H1 (cell line): ENCODE data around the gene FES.

ENCODE experiments used
- POLR2AphosphoS5 ChIP-seq: IDR thresholded peaks from 2 replicates; pipeline ENCODE4 v1.6.1; 2011; ENCODE audit warnings: low read depth, low read length
- RAD21 ChIP-seq, 2 experiments: IDR thresholded peaks in 1 of 2; conservative IDR thresholded peaks in 1 of 2; 2 replicates each; pipeline ENCODE4 v1.6.1; 2011; ENCODE audit warnings: low read depth in 2 of 2, low read length in 2 of 2, improper control_type of control experiment in 1 of 2, inconsistent platforms in 1 of 2, mild to moderate bottlenecking in 1 of 2, moderate library complexity in 1 of 2
- TF ChIP-seq, protein P1 (sequence below), 3 experiments: IDR thresholded peaks; 1 replicate in 2 of 3; 2 replicates in 1 of 3; pipeline versions ENCODE4 v1.5.1 to v1.6.1; 2011; ENCODE audit warnings: low read length in 3 of 3, mild to moderate bottlenecking in 3 of 3, inconsistent platforms in 2 of 3, low read depth in 1 of 3, moderate library complexity in 1 of 3; ENCODE audit not compliant: insufficient read depth in 1 of 3; ENCODE audit errors: control extremely low read depth in 1 of 3

DNA sequence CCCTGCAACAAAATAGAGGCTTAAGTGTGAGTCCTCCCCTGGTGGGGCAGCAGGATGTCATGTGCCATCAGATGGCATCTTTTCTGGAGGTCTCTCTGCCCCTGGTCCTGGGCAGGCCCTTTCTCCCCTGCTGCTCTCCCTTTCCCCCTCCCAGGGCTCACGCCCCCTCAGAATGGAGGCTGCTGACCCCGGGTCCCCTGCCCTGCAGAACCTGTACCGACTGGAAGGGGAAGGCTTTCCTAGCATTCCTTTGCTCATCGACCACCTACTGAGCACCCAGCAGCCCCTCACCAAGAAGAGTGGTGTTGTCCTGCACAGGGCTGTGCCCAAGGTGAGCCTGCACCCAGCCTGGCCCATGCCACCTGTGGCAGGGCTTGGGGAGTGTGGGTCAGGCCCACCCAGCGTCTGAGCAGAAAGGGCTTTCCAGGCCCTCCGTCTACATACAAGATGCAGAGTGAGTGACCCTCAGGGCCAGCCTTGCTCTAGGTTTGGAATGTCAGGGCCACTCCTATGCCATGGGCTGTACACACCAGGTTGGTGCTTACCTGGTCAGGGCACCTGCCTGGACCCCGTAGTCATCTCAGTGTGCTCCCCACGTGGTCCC, 7.1 kb downstream of the FES start:
- TF ChIP-seq, protein P1, sequence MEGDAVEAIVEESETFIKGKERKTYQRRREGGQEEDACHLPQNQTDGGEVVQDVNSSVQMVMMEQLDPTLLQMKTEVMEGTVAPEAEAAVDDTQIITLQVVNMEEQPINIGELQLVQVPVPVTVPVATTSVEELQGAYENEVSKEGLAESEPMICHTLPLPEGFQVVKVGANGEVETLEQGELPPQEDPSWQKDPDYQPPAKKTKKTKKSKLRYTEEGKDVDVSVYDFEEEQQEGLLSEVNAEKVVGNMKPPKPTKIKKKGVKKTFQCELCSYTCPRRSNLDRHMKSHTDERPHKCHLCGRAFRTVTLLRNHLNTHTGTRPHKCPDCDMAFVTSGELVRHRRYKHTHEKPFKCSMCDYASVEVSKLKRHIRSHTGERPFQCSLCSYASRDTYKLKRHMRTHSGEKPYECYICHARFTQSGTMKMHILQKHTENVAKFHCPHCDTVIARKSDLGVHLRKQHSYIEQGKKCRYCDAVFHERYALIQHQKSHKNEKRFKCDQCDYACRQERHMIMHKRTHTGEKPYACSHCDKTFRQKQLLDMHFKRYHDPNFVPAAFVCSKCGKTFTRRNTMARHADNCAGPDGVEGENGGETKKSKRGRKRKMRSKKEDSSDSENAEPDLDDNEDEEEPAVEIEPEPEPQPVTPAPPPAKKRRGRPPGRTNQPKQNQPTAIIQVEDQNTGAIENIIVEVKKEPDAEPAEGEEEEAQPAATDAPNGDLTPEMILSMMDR (IDR thresholded peaks at IDR 0.05; ENCODE audit: control extremely low read depth in 1 of 3, insufficient read depth in 1 of 3, low read depth in 1 of 3, low read length in 3 of 3), result no peak
- no peak for TF ChIP-seq RAD21 (IDR thresholded peaks at IDR 0.05 in 1 of 2, conservative IDR thresholded peaks at IDR 0.05 in 1 of 2; ENCODE audit: low read depth in 2 of 2, low read length in 2 of 2)
- no peak for TF ChIP-seq POLR2AphosphoS5
